ENCODE data around the gene BLOC1S5.

Gene BLOC1S5

DNA sequence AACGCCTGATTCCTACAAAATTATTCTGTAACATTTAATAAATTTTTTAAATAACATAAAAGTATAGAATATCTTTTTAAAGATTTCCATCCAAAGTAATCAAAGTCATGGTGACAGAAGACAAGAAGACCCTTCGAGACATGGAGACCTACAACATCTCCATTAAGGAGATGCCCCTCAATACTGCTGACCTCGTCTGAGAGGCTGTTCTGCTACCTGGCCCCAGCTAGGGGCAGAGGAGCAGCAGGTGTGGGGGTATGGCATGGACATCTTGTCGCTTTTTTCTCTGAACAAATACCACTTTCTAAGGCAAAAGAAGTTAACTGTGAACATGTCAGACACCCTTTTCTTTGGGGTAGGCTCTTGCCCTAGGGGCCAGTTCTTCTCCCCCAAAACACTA, 44.1 kb downstream of the BLOC1S5 start:
- H3K9me3 ChIP-seq (ENCODE audit: severe bottlenecking), result no peaks in the 10 kb centered on the region
- TF ChIP-seq, protein P1, sequence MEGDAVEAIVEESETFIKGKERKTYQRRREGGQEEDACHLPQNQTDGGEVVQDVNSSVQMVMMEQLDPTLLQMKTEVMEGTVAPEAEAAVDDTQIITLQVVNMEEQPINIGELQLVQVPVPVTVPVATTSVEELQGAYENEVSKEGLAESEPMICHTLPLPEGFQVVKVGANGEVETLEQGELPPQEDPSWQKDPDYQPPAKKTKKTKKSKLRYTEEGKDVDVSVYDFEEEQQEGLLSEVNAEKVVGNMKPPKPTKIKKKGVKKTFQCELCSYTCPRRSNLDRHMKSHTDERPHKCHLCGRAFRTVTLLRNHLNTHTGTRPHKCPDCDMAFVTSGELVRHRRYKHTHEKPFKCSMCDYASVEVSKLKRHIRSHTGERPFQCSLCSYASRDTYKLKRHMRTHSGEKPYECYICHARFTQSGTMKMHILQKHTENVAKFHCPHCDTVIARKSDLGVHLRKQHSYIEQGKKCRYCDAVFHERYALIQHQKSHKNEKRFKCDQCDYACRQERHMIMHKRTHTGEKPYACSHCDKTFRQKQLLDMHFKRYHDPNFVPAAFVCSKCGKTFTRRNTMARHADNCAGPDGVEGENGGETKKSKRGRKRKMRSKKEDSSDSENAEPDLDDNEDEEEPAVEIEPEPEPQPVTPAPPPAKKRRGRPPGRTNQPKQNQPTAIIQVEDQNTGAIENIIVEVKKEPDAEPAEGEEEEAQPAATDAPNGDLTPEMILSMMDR (IDR thresholded peaks at IDR 0.05; ENCODE audit: low read depth, low read length), result no peak
- DNase-seq, result no peak
- H3K4me3 ChIP-seq (ENCODE audit: low read depth, low read length), result no peak overlapping the region
- H3K27ac ChIP-seq, result no peak overlapping the region
- H3K36me3 ChIP-seq, result peaks cover 17% of the 10 kb centered on the region
- no peaks in the 10 kb centered on the region for H3K27me3 ChIP-seq (ENCODE audit: insufficient read depth, low read depth, severe bottlenecking)

DNA sequence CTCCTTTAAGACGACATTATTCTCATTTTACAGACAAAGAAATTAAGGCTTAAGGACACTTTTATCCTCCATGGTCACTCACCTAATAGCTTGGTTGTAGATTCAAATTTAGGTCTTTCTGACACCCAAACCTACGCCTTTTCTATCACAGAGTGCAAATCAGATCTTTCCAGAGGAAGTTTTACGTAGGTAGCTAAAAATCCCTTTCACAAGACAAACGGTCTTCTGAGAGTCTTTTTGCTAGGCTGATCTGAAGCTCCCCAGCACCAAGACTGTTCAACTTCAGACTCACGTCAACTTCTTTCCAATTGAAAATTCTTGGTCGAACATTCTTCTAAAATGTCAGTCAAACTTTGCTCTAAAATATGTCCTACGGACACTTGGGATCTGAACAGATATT, 46.5 kb downstream of the BLOC1S5 start:
- TF ChIP-seq, protein P1 (IDR thresholded peaks at IDR 0.05; ENCODE audit: low read depth, low read length), result no peak
- Histone ChIP-seq H3K9me3 (ENCODE audit: severe bottlenecking) (no peaks in the 10 kb centered on the region), H3K27ac (no peak overlapping the region), H3K4me3 (ENCODE audit: low read depth, low read length) (no peak overlapping the region), H3K27me3 (ENCODE audit: insufficient read depth, low read depth, severe bottlenecking) (no peaks in the 10 kb centered on the region), H3K36me3 (peaks cover 21% of the 10 kb centered on the region)
- no peak for DNase-seq

DNA sequence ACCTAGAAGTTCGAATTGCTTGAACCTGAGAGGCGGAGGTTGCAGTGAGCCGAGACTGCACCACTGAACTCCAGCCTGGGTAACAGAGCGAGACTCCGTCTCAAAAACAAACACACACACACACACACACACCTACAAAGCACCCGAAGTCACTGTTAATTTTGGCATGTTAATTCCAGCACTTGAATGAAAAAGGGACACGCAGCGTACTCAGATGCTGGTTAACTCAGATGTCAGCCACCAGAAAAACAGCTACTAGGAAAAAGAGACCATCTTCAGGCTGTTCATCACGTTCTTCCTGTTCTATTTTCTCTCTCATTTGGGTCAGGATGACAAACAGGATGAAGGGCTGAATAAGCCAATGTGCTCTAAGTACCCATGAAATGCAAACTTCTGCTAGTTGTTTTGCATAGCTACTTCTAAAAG, 46.9 kb downstream of the BLOC1S5 start:
- DNase-seq, result no peak
- Histone ChIP-seq H3K36me3 (peaks cover 21% of the 10 kb centered on the region), H3K4me3 (ENCODE audit: low read depth, low read length) (no peak overlapping the region), H3K9me3 (ENCODE audit: severe bottlenecking) (no peaks in the 10 kb centered on the region), H3K27me3 (ENCODE audit: insufficient read depth, low read depth, severe bottlenecking) (no peaks in the 10 kb centered on the region), H3K27ac (no peak overlapping the region)
- TF ChIP-seq, protein P1 (IDR thresholded peaks at IDR 0.05; ENCODE audit: low read depth, low read length), result no peak

DNA sequence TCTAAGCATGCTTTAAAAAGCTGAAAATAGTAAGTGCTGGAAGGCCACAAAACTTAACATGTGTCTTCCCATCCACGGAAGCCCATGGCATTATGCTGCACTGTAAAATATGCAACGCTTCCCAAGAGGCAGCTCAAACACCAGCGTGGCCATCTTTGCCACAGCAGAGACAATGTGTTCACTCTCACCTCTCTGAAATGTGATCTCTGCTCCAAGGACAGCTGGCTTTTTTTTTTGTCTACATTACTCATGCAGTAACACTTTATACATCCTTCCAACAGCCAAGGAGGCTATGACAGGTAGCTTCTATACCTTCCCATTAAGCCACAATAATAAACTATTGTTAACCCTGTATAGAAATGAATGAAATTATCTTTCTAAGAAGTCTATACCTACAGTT, 49.2 kb downstream of the BLOC1S5 start:
- TF ChIP-seq, protein P1 (IDR thresholded peaks at IDR 0.05; ENCODE audit: low read depth, low read length), result no peak
- Histone ChIP-seq H3K36me3 (peaks cover 15% of the 10 kb centered on the region), H3K4me3 (ENCODE audit: low read depth, low read length) (no peak overlapping the region), H3K27me3 (ENCODE audit: insufficient read depth, low read depth, severe bottlenecking) (no peaks in the 10 kb centered on the region), H3K9me3 (ENCODE audit: severe bottlenecking) (no peaks in the 10 kb centered on the region), H3K27ac (no peak overlapping the region)
- DNase-seq, result no peak

DNA sequence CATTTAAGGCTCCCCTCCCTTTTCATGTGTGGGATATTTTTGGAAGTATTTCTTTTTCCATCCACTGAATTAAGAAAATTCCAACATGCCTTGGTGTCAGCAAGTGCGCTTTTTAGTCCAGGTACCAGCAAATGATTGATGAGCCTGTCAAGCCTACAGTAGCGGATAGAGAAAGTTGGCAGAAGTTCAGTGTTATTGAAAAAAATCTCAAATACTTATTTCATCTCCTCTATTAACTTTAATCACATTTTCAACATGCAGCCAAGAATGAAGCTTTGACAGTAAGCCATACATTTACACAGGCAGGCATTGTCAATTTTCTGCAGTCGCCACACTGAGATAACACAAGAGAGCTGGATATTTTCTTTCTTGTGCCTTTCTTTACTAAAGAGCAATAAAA, 50.4 kb downstream of the BLOC1S5 start:
- Histone ChIP-seq H3K4me3 (ENCODE audit: low read depth, low read length) (no peak overlapping the region), H3K27me3 (ENCODE audit: insufficient read depth, low read depth, severe bottlenecking) (no peaks in the 10 kb centered on the region), H3K27ac (no peak overlapping the region), H3K36me3 (peaks cover 15% of the 10 kb centered on the region), H3K9me3 (ENCODE audit: severe bottlenecking) (no peaks in the 10 kb centered on the region)
- DNase-seq, result no peak
- TF ChIP-seq, protein P1 (IDR thresholded peaks at IDR 0.05; ENCODE audit: low read depth, low read length), result no peak

DNA sequence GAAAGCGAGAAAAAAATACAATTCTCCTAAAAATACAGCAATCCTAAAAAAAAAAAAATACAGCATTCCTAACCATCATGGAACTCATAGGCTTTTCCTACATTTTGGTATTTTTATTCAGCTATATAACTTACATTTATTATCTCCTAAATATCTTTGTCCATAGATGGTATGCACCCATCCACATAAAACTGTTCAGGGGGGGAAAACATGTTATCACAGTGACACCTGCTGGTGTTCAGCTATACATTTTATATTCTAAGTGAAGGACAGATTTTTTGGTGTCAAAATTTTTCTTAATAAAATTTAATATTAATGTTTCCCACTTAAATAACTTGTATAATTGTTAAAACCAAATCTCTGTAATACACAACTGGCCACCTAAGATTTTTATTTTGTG, 58.0 kb downstream of the BLOC1S5 start:
- no peaks in the 10 kb centered on the region for H3K27me3 ChIP-seq (ENCODE audit: insufficient read depth, low read depth, severe bottlenecking)
- no peaks in the 10 kb centered on the region; the same call in 1 of the 2 replicates for H3K36me3 ChIP-seq
- TF ChIP-seq, protein P1 (IDR thresholded peaks at IDR 0.05; ENCODE audit: low read depth, low read length), result 0 out of 2 replicates have a peak, but pooled peaks have one; percentile 17
- H3K27ac ChIP-seq, result no peak overlapping the region
- H3K4me3 ChIP-seq (ENCODE audit: low read depth, low read length), result no peak overlapping the region
- H3K9me3 ChIP-seq (ENCODE audit: severe bottlenecking), result no peaks in the 10 kb centered on the region
- DNase-seq, result no peak
